K562 (cell line): Measurements from ENCODE around the gene TRIM38. TPM values are rescaled to one million over a fixed set of nuclear protein-coding genes. Genes with fewer than 3 reads are reported as not detected.

Source experiments
- GABPA ChIP-seq: fragments of 200-800 bp; sonication (Bioruptor generic); conservative IDR thresholded peaks from 2 replicates; pipeline ENCODE4 v1.6.1; 2016; ENCODE audit warnings: low read depth, missing genetic modification characterization, missing compliant biosample characterization
- JUND ChIP-seq, 2 experiments: IDR thresholded peaks; 2 replicates in 1 of 2; 3 replicates in 1 of 2; pipeline ENCODE4 v1.6.1; 2011; ENCODE audit warnings: borderline replicate concordance in 2 of 2, low read depth in 2 of 2, low read length in 2 of 2, improper control_type of control experiment in 1 of 2, missing biosample characterization in 1 of 2, missing genetic modification characterization in 1 of 2, missing genetic modification reagents in 1 of 2
- KDM5B ChIP-seq: fragments of 200-600 bp; sonication (generic); IDR thresholded peaks from 2 replicates; pipeline ENCODE4 v1.6.1; 2012; ENCODE audit warnings: low read depth, mild to moderate bottlenecking, moderate library complexity, low read length, control low read depth, inconsistent platforms; ENCODE audit not compliant: insufficient replicate concordance
- MAFG ChIP-seq: fragments of 450-650 bp; conservative IDR thresholded peaks from 2 replicates; pipeline ENCODE4 v1.6.1; 2016; ENCODE audit warnings: missing genetic modification characterization, missing compliant biosample characterization
- NR2C1 ChIP-seq, 2 experiments: fragments of 450-650 bp; IDR thresholded peaks; 2 replicates each; pipeline ENCODE4 v1.6.1; 2017; ENCODE audit warnings: mild to moderate bottlenecking in 2 of 2, antibody characterized with exemption in 1 of 2, inconsistent platforms in 1 of 2, missing compliant biosample characterization in 1 of 2, missing genetic modification characterization in 1 of 2
- POLR2AphosphoS2 ChIP-seq: IDR thresholded peaks from 2 replicates; pipeline ENCODE4 v1.6.1; 2012; ENCODE audit warnings: low read length, improper control_type of control experiment
- SP2 ChIP-seq: IDR thresholded peaks from 2 replicates; pipeline ENCODE4 v1.6.1; 2011; ENCODE audit warnings: mild to moderate bottlenecking, low read depth, low read length, moderate library complexity; ENCODE audit not compliant: poor library complexity, severe bottlenecking; ENCODE audit errors: extremely low read depth
- SUPT5H ChIP-seq: fragments of 450-650 bp; IDR thresholded peaks from 2 replicates; pipeline ENCODE4 v1.6.1; 2016
- XRCC4 ChIP-seq: IDR thresholded peaks from one replicate; pipeline ENCODE4 v1.6.1; 2011; ENCODE audit not compliant: insufficient read depth, insufficient read length; ENCODE audit errors: extremely low read depth
- ZC3H8 ChIP-seq: fragments of 450-650 bp; IDR thresholded peaks from 2 replicates; pipeline ENCODE4 v1.6.1; 2017
- ZNF121 ChIP-seq: sonication (generic); formaldehyde crosslinking; conservative IDR thresholded peaks from 2 replicates; pipeline ENCODE4 v1.8.0; 2022; ENCODE audit warnings: missing genetic modification reagents
- ZNF224 ChIP-seq: sonication (generic); formaldehyde crosslinking; IDR thresholded peaks from 2 replicates; pipeline ENCODE4 v1.8.0; 2022; ENCODE audit warnings: mild to moderate bottlenecking, missing genetic modification reagents
- ZNF274 ChIP-seq: IDR thresholded peaks from 2 replicates; pipeline ENCODE4 v1.6.1; 2011; ENCODE audit warnings: low read depth, mild to moderate bottlenecking, low read length, moderate library complexity, borderline replicate concordance
- polyA plus RNA-seq, 8 experiments: library from polyadenylated mRNA; depleted of rRNA in 4 of 8; stranded (reverse) in 5 of 8; unstranded in 3 of 8; fragments of >200 nt; fragmentation: Nextera tagmentation in 2 of 8; fragmentation: Illumina TruSeq in 1 of 8; extraction: Ambion mirVana in 2 of 8; extraction: Trizol in 1 of 8; gene quantifications; 2 replicates each; pipeline versions ENCODE4 v1.2.1 to v1.2.3, GENCODE V29; 2011 to 2014; ENCODE audit warnings: inconsistent platforms in 1 of 8, missing spikeins in 1 of 8
- total RNA-seq, 7 experiments: library from RNA; depleted of rRNA in 6 of 7; stranded (reverse); fragments of >200 nt in 6 of 7; fragmentation: Illumina TruSeq in 2 of 7; extraction: Trizol in 2 of 7; gene quantifications; 2 replicates each; pipeline versions ENCODE4 v1.2.1 to v1.2.3, GENCODE V29; 2011 to 2021; ENCODE audit warnings: low replicate concordance in 1 of 7
- TF ChIP-seq, protein P1 (sequence below), 2 experiments: fragments of 200-800 bp in 1 of 2; sonication (Bioruptor generic) in 1 of 2; sonication (generic) in 1 of 2; formaldehyde crosslinking in 1 of 2; IDR thresholded peaks in 1 of 2; conservative IDR thresholded peaks in 1 of 2; 2 replicates each; pipeline versions ENCODE4 v1.5.0 to v1.6.1; 2016 to 2020; ENCODE audit warnings: missing compliant biosample characterization in 1 of 2, missing genetic modification characterization in 1 of 2, missing genetic modification reagents in 1 of 2
- TF ChIP-seq, protein P2 (sequence below), 3 experiments: fragments of 200-800 bp in 1 of 3; fragments of 250-450 bp in 1 of 3; fragments of 450-650 bp in 1 of 3; sonication (Bioruptor Pico) in 1 of 3; sonication (Bioruptor generic) in 1 of 3; formaldehyde crosslinking in 1 of 3; IDR thresholded peaks; 2 replicates each; pipeline versions ENCODE4 v1.6.1 to v1.8.0; 2016 to 2022; ENCODE audit warnings: mild to moderate bottlenecking in 2 of 3, missing genetic modification characterization in 2 of 3, missing compliant biosample characterization in 1 of 3, moderate library complexity in 1 of 3
- TF ChIP-seq, protein P3 (sequence below), 3 experiments: IDR thresholded peaks in 2 of 3; conservative IDR thresholded peaks in 1 of 3; 2 replicates each; pipeline ENCODE4 v1.5.1; 2011 to 2012; ENCODE audit warnings: low read length in 3 of 3, mild to moderate bottlenecking in 3 of 3, control low read depth in 2 of 3, improper control_type of control experiment in 1 of 3, inconsistent platforms in 1 of 3, low read depth in 1 of 3, mixed read lengths in 1 of 3, moderate library complexity in 1 of 3; ENCODE audit not compliant: insufficient read depth in 2 of 3

Gene TRIM38
- total and polyA plus RNA-seq, 9 of the 15 experiments (the other 6 are each of a cell fraction or from before 2014, with no cell fraction given) = 1.7 to 6.7 (median 6.3) TPM

DNA sequence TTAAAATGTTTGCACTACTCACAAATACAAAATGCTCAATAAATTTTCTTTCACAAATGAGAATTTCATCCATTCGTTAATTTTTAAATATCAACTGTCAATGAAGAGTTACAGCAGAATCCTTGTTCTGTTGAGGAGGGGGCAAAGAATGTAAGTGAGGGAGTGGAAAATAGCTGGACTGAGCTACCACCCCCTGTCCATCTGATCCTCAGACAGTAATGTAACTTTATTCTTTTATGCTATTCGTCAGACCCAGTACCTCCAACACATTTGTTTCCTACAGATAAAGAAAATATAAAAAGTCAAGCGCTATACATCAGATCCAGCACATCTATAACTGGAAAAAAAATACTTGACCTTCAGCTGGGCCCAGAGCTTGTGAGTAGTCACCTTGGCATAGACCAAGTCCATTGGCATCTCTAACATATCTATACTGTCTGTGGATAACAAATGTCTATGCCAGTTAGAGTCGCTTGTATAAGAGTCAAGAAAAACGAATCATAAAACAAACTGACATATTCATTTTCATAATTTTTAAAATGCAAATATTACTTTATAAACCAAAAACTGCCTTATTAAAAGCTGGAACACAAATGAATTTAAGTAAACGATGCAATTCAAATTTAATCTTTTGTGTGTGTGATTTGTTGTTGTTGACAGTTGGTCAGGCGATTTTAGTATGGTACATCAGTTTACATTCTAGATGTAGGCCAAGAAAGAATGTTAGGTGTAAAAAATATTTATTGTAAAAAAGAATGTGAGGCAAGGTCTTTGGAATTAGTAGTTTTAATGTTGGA, 67.5 kb downstream of the TRIM38 start (continued):
- TF ChIP-seq, protein P1, sequence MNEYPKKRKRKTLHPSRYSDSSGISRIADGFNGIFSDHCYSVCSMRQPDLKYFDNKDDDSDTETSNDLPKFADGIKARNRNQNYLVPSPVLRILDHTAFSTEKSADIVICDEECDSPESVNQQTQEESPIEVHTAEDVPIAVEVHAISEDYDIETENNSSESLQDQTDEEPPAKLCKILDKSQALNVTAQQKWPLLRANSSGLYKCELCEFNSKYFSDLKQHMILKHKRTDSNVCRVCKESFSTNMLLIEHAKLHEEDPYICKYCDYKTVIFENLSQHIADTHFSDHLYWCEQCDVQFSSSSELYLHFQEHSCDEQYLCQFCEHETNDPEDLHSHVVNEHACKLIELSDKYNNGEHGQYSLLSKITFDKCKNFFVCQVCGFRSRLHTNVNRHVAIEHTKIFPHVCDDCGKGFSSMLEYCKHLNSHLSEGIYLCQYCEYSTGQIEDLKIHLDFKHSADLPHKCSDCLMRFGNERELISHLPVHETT (CRISPR knock-in tag; conservative IDR thresholded peaks at IDR 0.05 in 1 of 2, IDR thresholded peaks at IDR 0.05 in 1 of 2) = no peak
- TF ChIP-seq, protein P2, sequence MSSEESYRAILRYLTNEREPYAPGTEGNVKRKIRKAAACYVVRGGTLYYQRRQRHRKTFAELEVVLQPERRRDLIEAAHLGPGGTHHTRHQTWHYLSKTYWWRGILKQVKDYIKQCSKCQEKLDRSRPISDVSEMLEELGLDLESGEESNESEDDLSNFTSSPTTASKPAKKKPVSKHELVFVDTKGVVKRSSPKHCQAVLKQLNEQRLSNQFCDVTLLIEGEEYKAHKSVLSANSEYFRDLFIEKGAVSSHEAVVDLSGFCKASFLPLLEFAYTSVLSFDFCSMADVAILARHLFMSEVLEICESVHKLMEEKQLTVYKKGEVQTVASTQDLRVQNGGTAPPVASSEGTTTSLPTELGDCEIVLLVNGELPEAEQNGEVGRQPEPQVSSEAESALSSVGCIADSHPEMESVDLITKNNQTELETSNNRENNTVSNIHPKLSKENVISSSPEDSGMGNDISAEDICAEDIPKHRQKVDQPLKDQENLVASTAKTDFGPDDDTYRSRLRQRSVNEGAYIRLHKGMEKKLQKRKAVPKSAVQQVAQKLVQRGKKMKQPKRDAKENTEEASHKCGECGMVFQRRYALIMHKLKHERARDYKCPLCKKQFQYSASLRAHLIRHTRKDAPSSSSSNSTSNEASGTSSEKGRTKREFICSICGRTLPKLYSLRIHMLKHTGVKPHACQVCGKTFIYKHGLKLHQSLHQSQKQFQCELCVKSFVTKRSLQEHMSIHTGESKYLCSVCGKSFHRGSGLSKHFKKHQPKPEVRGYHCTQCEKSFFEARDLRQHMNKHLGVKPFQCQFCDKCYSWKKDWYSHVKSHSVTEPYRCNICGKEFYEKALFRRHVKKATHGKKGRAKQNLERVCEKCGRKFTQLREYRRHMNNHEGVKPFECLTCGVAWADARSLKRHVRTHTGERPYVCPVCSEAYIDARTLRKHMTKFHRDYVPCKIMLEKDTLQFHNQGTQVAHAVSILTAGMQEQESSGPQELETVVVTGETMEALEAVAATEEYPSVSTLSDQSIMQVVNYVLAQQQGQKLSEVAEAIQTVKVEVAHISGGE (CRISPR knock-in tag; IDR thresholded peaks at IDR 0.05) = no peak
- TF ChIP-seq GABPA (no peak), ZNF224 (no peak), SP2 (no peak), ZNF121 (CRISPR knock-in tag) (no peak), KDM5B (peak; percentile 17), JUND (IDR thresholded peaks at IDR 0.05; ENCODE audit: borderline replicate concordance, low read depth, low read length) (no peak), JUND (tag; IDR thresholded peaks at IDR 0.05; ENCODE audit: borderline replicate concordance, low read depth, low read length) (no peak; the same call in 2 of the 3 replicates), XRCC4 (no peak), ZNF274 (no peak), MAFG (tag) (no peak), ZC3H8 (no peak), SUPT5H (peak; percentile 82), POLR2AphosphoS2 (peak; percentile 54; the same call in 1 of the 2 replicates), NR2C1 (IDR thresholded peaks at IDR 0.05) (no peak), NR2C1 (tag; IDR thresholded peaks at IDR 0.05) (no peak)
- TF ChIP-seq, protein P3, sequence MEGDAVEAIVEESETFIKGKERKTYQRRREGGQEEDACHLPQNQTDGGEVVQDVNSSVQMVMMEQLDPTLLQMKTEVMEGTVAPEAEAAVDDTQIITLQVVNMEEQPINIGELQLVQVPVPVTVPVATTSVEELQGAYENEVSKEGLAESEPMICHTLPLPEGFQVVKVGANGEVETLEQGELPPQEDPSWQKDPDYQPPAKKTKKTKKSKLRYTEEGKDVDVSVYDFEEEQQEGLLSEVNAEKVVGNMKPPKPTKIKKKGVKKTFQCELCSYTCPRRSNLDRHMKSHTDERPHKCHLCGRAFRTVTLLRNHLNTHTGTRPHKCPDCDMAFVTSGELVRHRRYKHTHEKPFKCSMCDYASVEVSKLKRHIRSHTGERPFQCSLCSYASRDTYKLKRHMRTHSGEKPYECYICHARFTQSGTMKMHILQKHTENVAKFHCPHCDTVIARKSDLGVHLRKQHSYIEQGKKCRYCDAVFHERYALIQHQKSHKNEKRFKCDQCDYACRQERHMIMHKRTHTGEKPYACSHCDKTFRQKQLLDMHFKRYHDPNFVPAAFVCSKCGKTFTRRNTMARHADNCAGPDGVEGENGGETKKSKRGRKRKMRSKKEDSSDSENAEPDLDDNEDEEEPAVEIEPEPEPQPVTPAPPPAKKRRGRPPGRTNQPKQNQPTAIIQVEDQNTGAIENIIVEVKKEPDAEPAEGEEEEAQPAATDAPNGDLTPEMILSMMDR (IDR thresholded peaks at IDR 0.05 in 2 of 3, conservative IDR thresholded peaks at IDR 0.05 in 1 of 3; ENCODE audit: insufficient read depth in 2 of 3, low read depth in 1 of 3, low read length in 3 of 3) = no peak
